HepG2 (cell line): ENCODE results near the gene PIM1. TPM values are rescaled to one million over a fixed set of nuclear protein-coding genes. Genes with fewer than 3 reads are reported as not detected.

Source experiments
- ARID3A ChIP-seq: IDR thresholded peaks from 2 replicates; pipeline ENCODE4 v1.6.1; 2012; ENCODE audit warnings: low read depth, low read length, improper control_type of control experiment
- CREM ChIP-seq, 2 experiments: sonication (generic) in 1 of 2; formaldehyde crosslinking in 1 of 2; IDR thresholded peaks; 2 replicates each; pipeline versions ENCODE4 v1.4.0 to v1.6.1; 2016 to 2020; ENCODE audit warnings: antibody characterized with exemption in 1 of 2, mild to moderate bottlenecking in 1 of 2, missing genetic modification reagents in 1 of 2
- GTF2F1 ChIP-seq: fragments of 150-350 bp; IDR thresholded peaks from 2 replicates; pipeline ENCODE4 v1.6.1; 2014; ENCODE audit warnings: low read length
- HMG20B ChIP-seq: conservative IDR thresholded peaks from 2 replicates; pipeline ENCODE4 v1.6.1; 2016; ENCODE audit warnings: missing genetic modification reagents, missing compliant biosample characterization
- IKZF4 ChIP-seq: sonication (generic); formaldehyde crosslinking; IDR thresholded peaks from 2 replicates; pipeline ENCODE4 v1.5.1; 2020; ENCODE audit warnings: borderline replicate concordance, mild to moderate bottlenecking, low read depth, missing genetic modification reagents; ENCODE audit errors: not compliant biosample characterization
- IRX3 ChIP-seq: sonication (generic); formaldehyde crosslinking; IDR thresholded peaks from 2 replicates; pipeline ENCODE4 v1.8.1; 2023; ENCODE audit warnings: mild to moderate bottlenecking, low read depth, missing genetic modification reagents, borderline replicate concordance
- KDM2A ChIP-seq: sonication (generic); formaldehyde crosslinking; IDR thresholded peaks from 2 replicates; pipeline ENCODE4 v1.4.0; 2020; ENCODE audit warnings: low read depth, missing genetic modification reagents, borderline replicate concordance
- MYC ChIP-seq: sonication (generic); formaldehyde crosslinking; IDR thresholded peaks from 2 replicates; pipeline ENCODE4 v1.9.0; 2021; ENCODE audit warnings: missing genetic modification reagents, borderline replicate concordance
- NFATC3 ChIP-seq: sonication (generic); formaldehyde crosslinking; IDR thresholded peaks from 2 replicates; pipeline ENCODE4 v1.5.1; 2020; ENCODE audit warnings: mild to moderate bottlenecking, missing genetic modification reagents
- NONO ChIP-seq, 2 experiments: fragments of 450-650 bp in 1 of 2; sonication (generic) in 1 of 2; formaldehyde crosslinking in 1 of 2; IDR thresholded peaks in 1 of 2; conservative IDR thresholded peaks in 1 of 2; 2 replicates each; pipeline versions ENCODE4 v1.6.1 to v1.8.0; 2017 to 2022; ENCODE audit warnings: mild to moderate bottlenecking in 1 of 2, missing genetic modification reagents in 1 of 2, moderate library complexity in 1 of 2
- NR2F6 ChIP-seq, 2 experiments: IDR thresholded peaks; 2 replicates each; pipeline ENCODE4 v1.6.1; 2016; ENCODE audit warnings: antibody characterized with exemption in 1 of 2, mild to moderate bottlenecking in 1 of 2
- PHF20 ChIP-seq: sonication (generic); formaldehyde crosslinking; IDR thresholded peaks from 2 replicates; pipeline ENCODE4 v1.5.0; 2020; ENCODE audit warnings: mild to moderate bottlenecking, missing genetic modification reagents
- POLR2A ChIP-seq, 2 experiments: IDR thresholded peaks; 2 replicates each; pipeline ENCODE4 v1.6.1; 2011; ENCODE audit warnings: low read depth in 2 of 2, low read length in 2 of 2, mild to moderate bottlenecking in 1 of 2, moderate library complexity in 1 of 2; ENCODE audit not compliant: insufficient read depth in 1 of 2
- RAD51 ChIP-seq: fragments of 450-650 bp; IDR thresholded peaks from 2 replicates; pipeline ENCODE4 v1.6.1; 2016; ENCODE audit warnings: borderline replicate concordance
- U2AF1 ChIP-seq: fragments of 200-400 bp; formaldehyde crosslinking; optimal IDR thresholded peaks from 2 replicates; pipeline ENCODE3; 2017; ENCODE audit warnings: mild to moderate bottlenecking, low read depth, low read length
- ZNF160 ChIP-seq: sonication (generic); formaldehyde crosslinking; IDR thresholded peaks from 2 replicates; pipeline ENCODE4 v1.8.0; 2022; ENCODE audit warnings: mild to moderate bottlenecking, inconsistent platforms, missing genetic modification reagents
- ZNF18 ChIP-seq: sonication (generic); formaldehyde crosslinking; IDR thresholded peaks from 2 replicates; pipeline ENCODE4 v1.8.0; 2022; ENCODE audit warnings: mild to moderate bottlenecking, missing genetic modification reagents; ENCODE audit not compliant: insufficient replicate concordance
- ZNF232 ChIP-seq: sonication (generic); formaldehyde crosslinking; IDR thresholded peaks from 2 replicates; pipeline ENCODE4 v1.4.0; 2020; ENCODE audit warnings: missing genetic modification reagents, borderline replicate concordance
- ZNF256 ChIP-seq: sonication (generic); formaldehyde crosslinking; conservative IDR thresholded peaks from 2 replicates; pipeline ENCODE4 v1.4.0; 2020; ENCODE audit warnings: missing genetic modification reagents
- ZNF550 ChIP-seq: sonication (generic); formaldehyde crosslinking; IDR thresholded peaks from 2 replicates; pipeline ENCODE4 v1.4.0; 2020; ENCODE audit warnings: mild to moderate bottlenecking, missing genetic modification reagents, borderline replicate concordance
- ZNF556 ChIP-seq: sonication (generic); formaldehyde crosslinking; IDR thresholded peaks from 2 replicates; pipeline ENCODE4 v1.4.0; 2020; ENCODE audit warnings: mild to moderate bottlenecking, missing genetic modification reagents, borderline replicate concordance
- ZNF75D ChIP-seq: sonication (generic); formaldehyde crosslinking; IDR thresholded peaks from 2 replicates; pipeline ENCODE4 v1.8.1; 2023; ENCODE audit warnings: missing genetic modification reagents, mild to moderate bottlenecking, borderline replicate concordance
- polyA plus RNA-seq, 8 experiments: library from polyadenylated mRNA; depleted of rRNA in 3 of 8; stranded (reverse) in 7 of 8; unstranded in 1 of 8; fragments of >200 nt; fragmentation: Illumina TruSeq in 4 of 8; extraction: Trizol in 4 of 8; gene quantifications; 2 replicates each; pipeline versions ENCODE4 v1.2.1 to v1.2.3, GENCODE V29; 2011 to 2016; ENCODE audit warnings: low read depth in 4 of 8, missing spikeins in 1 of 8, mixed read lengths in 1 of 8; ENCODE audit not compliant: insufficient read depth in 1 of 8
- total RNA-seq, 5 experiments: library from RNA; depleted of rRNA; stranded (reverse); fragments of >200 nt; fragmentation: Illumina TruSeq; extraction: Trizol; gene quantifications; 2 replicates each; pipeline ENCODE4 v1.2.3, GENCODE V29; 2016; ENCODE audit warnings: low read depth in 1 of 5
- TF ChIP-seq, protein P1 (sequence below): sonication (generic); formaldehyde crosslinking; IDR thresholded peaks from 2 replicates; pipeline ENCODE4 v1.5.0; 2020; ENCODE audit warnings: mild to moderate bottlenecking, missing genetic modification reagents

PIM1 gene
- total and polyA plus RNA-seq, 2 of the 13 experiments (the other 11 are each of a cell fraction or from before 2014, with no cell fraction given) = 29.4 to 117 TPM

DNA sequence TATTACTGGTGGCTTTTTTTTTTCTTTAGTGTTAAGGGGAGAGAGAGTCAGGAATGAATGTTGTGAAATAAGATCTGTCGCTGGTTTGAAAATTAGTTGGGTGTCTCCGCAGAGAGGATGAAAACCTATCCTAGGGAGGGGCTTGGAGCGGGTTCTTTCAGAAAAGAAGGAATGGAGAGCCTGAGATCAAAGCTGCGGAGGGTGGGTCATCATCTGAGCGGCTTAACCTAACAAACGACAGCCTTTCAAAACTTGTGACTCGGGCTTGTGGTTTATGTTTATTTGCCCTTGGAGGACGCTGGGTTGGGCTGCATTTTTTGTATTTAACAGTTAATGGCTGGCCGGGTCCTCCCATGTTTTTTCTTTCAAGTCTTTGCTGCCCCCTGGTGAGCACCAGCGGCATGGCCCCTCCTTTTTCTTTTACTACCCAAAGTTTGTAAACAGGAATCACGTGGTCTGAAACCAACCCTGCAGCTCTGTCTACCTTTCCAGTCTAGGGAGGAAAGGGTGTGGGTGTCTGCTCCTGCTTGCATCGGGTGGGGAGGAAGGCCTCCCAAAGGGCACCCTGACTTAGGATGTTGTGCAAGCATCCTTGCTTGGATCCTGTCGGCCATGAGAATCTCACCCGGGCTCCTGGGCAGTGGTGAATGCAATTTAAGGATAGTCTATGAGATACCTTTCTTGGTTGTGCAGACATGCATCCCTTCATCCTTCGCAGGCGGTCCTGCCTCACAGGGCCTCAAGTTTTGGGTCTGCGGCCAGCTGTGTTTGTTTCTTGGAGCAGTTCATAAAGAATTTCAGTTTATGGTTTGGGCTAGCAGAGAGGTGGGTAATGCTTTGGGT is 2.2 kb downstream of the PIM1 start (continued):
- TF ChIP-seq ZNF556 = peak; percentile 67; the same call in 1 of the 2 replicates
- peak; percentile 64; the same call in 1 of the 2 replicates for TF ChIP-seq MYC (CRISPR knock-in tag)
- TF ChIP-seq RAD51 = peak; percentile 83
- peak; percentile 54; the same call in 1 of the 2 replicates for TF ChIP-seq HMG20B (CRISPR knock-in tag)
- peak; percentile 74; the same call in 1 of the 2 replicates for TF ChIP-seq ZNF232 (CRISPR knock-in tag)
- TF ChIP-seq NFATC3 = no peak
- TF ChIP-seq ZNF160 (CRISPR knock-in tag) = peak; percentile 75; the same call in 1 of the 2 replicates
- 0 out of 4 replicates have a peak, but pooled peaks of 1 of the 2 experiments have one; percentile 24 for TF ChIP-seq POLR2A (IDR thresholded peaks at IDR 0.05; ENCODE audit: insufficient read depth in 1 of 2, low read depth in 2 of 2, low read length in 2 of 2)
- TF ChIP-seq NONO (IDR thresholded peaks at IDR 0.05) = no peak
- TF ChIP-seq NONO (CRISPR knock-in tag; conservative IDR thresholded peaks at IDR 0.05) = no peak
- TF ChIP-seq U2AF1 = no peak
- no peak for TF ChIP-seq PHF20 (CRISPR knock-in tag)
- no peak for TF ChIP-seq ZNF256 (CRISPR knock-in tag)
- peak; percentile 89 for TF ChIP-seq CREM (IDR thresholded peaks at IDR 0.05)
- TF ChIP-seq CREM (CRISPR knock-in tag; IDR thresholded peaks at IDR 0.05) = no peak
- no peak for TF ChIP-seq ZNF18
- TF ChIP-seq ZNF550 (CRISPR knock-in tag) = no peak
- peak; percentile 83 for TF ChIP-seq NR2F6 (IDR thresholded peaks at IDR 0.05)
- peak; percentile 88 for TF ChIP-seq NR2F6 (CRISPR knock-in tag; IDR thresholded peaks at IDR 0.05)
- no peak for TF ChIP-seq GTF2F1
- no peak for TF ChIP-seq IKZF4 (CRISPR knock-in tag)
- TF ChIP-seq KDM2A = peak; percentile 41; the same call in 1 of the 2 replicates
- TF ChIP-seq, protein P1, sequence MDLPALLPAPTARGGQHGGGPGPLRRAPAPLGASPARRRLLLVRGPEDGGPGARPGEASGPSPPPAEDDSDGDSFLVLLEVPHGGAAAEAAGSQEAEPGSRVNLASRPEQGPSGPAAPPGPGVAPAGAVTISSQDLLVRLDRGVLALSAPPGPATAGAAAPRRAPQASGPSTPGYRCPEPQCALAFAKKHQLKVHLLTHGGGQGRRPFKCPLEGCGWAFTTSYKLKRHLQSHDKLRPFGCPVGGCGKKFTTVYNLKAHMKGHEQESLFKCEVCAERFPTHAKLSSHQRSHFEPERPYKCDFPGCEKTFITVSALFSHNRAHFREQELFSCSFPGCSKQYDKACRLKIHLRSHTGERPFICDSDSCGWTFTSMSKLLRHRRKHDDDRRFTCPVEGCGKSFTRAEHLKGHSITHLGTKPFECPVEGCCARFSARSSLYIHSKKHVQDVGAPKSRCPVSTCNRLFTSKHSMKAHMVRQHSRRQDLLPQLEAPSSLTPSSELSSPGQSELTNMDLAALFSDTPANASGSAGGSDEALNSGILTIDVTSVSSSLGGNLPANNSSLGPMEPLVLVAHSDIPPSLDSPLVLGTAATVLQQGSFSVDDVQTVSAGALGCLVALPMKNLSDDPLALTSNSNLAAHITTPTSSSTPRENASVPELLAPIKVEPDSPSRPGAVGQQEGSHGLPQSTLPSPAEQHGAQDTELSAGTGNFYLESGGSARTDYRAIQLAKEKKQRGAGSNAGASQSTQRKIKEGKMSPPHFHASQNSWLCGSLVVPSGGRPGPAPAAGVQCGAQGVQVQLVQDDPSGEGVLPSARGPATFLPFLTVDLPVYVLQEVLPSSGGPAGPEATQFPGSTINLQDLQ (CRISPR knock-in tag) = peak; percentile 67
- no peak for TF ChIP-seq ZNF75D
- TF ChIP-seq ARID3A = peak; percentile 70; the same call in 1 of the 2 replicates
- TF ChIP-seq IRX3 (CRISPR knock-in tag) = no peak
